GM19023 (cell line): Measurements from ENCODE around the gene GOLM1.

Source experiments
- ATAC-seq: cut with Tn5 transposase; IDR thresholded peaks from one replicate; pipeline ENCODE4 v1.9.1; 2021; ENCODE audit warnings: mild to moderate bottlenecking, moderate library complexity; ENCODE audit not compliant: unreplicated experiment

GOLM1 gene

DNA sequence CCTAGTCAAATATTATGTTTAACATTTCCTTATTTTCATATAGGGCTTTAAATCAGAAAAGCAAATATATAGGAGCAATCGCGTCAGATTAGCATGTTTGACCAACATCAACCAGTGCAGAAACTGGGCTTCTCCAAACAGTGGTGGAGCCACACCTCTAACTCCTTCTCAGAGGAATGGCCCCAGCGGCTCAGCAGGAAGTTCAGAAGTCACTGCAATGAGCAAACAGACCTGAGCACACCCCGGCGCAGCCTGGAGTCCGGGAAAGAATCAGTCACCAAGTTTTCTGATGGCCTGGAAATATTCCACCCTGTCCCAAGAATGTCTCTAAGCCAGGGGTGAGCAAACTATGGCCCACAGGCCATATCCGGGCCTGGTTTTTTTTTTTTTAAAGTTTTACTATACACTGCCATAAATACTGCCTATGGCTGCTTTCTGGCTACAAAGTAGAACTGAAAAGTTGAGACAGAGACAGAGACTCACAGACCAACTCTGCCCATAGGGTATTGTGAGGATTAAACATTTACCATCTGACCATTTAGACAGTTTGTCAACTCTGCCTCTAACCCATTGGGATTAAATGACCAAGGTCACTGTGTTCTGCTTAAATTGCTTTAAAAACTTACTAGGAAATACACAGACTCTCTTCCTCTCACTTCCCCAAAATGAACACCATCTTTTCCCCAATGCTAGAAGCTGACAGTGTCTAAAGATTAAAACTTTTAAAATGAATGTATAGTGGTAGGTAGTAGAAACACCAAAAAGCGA, 5.4 kb downstream of the GOLM1 start:
- no peak for ATAC-seq

GRCh38 chr9:86091477-86091876, 7.9 kb downstream of the GOLM1 start:
- ATAC-seq: no peak

DNA sequence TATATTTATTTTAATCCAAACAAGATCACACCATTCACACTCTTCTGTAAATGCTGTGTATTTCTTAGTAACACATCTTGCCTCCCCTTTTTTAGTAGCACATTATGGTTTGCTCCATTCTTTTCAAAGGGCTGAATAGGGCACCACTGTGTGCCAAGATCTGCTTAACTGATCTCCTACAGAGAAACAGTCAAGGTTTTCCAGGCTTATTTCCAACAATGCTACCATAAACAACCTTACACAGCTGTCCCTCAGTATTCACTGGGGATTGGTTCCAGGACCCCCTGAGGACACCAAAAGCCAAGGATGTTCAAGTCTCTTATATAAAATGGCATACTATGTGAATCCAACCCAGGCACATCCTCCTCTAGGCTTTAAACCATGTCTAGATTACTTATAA, 16.5 kb downstream of the GOLM1 start:
- no peak for ATAC-seq

DNA sequence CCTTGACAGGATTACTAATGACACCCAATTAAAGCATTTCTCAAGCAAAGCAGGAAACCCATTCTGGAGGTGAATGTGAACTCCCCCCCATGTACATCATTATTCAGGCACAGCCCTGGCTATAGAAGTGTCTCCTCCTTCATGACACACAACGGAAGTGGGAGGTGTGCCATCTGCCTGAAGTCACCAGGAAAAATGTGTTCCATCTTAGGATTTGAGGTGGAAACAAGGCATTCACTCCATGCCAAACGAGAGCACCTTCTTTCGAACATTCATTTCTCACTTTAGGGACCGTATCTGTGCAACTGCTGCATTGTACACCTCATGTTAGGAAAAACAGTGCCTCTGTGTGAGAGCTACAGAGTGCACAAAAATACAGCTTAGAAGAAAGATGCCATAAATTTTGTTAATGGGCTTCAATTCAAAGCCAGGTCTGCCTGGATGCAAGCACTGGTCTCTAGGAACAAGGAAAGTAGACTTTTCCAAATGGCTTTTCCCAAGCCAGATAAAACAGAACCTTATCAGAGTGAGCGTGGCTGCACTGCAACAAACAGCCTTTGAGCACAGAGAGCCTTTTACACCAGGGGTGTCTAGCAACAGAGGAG, 19.4 kb downstream of the GOLM1 start:
- ATAC-seq: no peak

DNA sequence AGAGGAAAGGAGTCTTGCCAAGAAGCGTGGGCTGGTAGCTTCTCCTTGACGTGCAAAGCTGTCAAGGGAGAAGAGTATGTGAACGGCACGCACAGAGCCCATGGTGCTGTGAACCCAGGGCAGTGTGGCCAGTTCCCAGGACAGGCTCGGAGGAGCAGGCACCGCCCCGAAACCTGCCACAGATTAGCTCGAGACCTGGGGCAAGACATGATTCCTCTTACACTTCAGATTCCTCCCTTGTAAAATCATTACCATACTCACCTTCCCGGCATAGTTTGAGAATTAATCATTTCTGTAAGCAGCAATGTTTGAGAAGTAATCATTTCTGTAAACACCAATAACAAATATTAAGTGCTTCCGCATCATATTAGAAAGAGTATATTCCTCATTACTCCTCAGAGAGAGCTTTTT, 19.9 kb downstream of the GOLM1 start:
- ATAC-seq: no peak

DNA sequence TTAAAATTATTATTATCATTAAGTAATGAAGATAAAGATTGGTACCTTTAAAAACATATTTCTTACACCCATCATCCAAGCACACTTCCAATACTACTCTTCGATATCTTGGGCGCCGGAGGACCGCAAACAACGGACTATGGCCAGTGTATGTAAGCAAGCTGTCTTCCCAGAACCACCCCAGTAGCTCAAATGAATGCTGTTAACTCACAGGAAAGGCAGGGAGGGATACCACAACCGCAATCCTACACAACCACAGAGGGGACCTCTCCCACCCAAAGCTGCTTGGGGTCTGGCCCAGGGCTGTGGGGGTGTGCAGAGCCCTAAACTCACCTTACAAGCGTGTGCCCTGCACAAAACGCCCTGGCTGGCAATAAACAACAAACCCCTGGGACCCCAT, 20.6 kb downstream of the GOLM1 start:
- ATAC-seq: no peak

DNA sequence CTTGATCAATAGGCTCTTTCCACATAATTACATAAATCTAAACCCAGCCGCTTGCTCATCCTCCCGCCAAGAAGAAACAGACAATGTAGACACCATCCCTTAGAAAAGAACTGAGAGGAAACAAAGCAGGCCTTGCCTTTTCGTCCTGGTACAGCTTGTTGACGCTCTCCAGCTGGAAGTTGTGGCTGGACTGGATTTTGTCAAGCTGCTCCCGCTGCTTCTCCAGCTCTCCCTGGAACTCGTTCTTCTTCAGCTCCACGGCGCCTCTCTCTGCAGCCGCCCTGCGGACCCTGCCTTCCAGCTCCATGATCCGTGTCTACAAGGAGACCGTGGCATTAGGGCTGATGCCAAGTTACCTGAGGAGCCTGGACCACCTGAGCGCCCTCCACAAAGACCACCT, 22.1 kb downstream of the GOLM1 start:
- ATAC-seq: no peak

- ATAC-seq: no peak
Measured at GRCh38 chr9:86075132-86076109, 23.9 kb downstream of the GOLM1 start.

DNA sequence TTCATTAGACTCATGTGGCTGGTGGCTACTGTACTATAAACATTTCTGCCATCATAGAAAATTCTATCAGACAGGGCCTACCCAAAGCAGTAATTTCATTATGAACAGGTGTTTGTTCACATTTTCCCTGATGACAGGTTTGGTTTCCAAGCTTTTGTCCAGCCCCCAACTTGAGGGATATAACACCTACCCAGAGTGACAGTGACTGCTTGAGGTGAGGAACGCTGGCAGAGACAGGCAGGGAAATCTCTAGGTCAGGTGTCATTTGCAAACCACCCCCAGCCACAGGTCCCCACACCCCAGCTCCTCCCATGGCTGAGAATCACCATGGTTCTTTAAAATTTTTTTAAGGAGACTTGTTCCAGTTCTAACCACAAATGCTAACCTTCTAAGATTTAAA, 25.5 kb downstream of the GOLM1 start:
- no peak for ATAC-seq

- no peak for ATAC-seq
Measured at GRCh38 chr9:86072394-86072877, 26.9 kb downstream of the GOLM1 start.

DNA sequence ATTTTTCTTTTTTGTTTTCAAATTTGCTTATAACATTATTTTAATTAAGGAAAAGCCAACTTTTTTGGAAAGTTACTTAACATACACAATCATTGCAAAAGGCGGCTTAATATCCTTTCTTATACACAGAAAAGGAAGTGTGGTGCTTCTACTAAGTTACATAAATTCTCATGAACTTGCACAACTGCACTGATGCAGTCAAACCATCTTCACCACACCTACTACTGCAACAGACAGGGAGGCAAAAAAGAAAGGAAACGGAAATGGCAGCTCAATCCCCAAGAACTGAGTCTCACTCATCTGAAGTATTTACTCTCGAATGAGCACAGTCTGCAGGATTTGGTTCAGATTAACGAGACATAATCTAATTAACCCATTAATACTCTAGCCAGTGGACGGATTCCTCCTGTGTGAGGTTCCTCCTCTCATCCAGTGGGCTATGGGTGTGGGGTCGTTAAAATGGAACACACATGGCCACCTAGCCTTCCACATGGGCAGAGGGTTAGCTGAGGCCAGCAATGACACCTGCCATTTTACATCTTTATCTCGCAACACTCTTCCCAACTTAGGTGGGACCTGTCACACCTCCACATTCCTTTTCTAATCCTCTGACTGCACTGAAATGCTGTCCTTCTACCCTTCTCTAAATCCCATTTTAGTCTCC, 30.0 kb downstream of the GOLM1 start:
- no peak for ATAC-seq

- no peak for ATAC-seq
Measured at GRCh38 chr9:86064220-86064619, 35.1 kb downstream of the GOLM1 start.

DNA sequence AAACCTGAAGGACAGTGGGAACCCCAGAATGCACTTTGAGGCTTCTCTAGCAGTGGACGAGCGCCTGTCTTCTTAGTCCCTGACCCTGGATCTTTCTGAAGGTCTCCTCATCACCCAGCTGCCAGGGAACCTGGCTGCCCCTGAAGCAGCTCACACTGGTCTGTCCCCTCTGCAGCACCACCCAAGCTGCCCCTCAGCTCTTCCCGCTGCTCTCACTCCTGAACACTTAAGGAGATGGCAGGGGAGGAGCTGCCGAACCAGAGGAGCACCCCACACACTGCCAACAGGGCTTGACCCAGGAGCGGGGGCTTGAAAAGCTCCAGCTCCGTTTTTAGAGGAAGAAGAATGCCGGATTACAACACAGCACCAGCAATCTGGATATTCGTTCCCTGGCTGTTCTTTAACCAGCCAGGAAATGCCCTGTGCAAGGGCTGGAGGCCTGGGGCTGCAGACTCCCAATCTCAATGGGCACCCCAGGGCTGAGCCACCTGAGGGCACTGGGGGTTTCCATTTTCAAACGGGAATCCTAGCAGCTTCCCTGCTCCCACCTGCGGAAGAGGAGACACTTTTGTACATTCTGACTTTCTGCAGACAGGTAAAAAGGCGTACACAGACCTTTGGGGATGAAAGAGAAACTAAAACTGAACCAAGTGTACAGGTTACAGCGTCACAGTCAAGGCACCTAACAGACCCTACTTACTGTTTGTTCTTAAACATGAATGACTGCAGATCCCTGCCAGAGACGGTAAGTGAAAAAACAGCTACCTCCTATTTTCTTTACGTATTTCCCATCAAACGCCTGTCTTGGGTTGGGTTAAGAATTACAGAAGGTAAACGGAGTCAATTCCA, 36.3 kb downstream of the GOLM1 start:
- no peak for ATAC-seq

GRCh38 chr9:86061972-86062739, 37.2 kb downstream of the GOLM1 start:
- ATAC-seq: no peak

GRCh38 chr9:86057491-86057890, 41.9 kb downstream of the GOLM1 start:
- ATAC-seq: no peak

- no peak for ATAC-seq
Measured at GRCh38 chr9:86054695-86055094, 44.7 kb downstream of the GOLM1 start.

- no peak for ATAC-seq
Measured at GRCh38 chr9:86052556-86053468, 46.5 kb downstream of the GOLM1 start.
